H9 (cell line): ENCODE data around the gene SLC51B. TPM values are rescaled to one million over a fixed set of nuclear protein-coding genes. Genes with fewer than 3 reads are reported as not detected.

Source experiments
- DNase-seq: peaks from one replicate; pipeline ENCODE4 v3.0.0-alpha.2; 2017
- H2AFZ ChIP-seq: one replicate; pipeline ENCODE4 v1.6.1; 2013; ENCODE audit warnings: mild to moderate bottlenecking, low read length, control low read depth, moderate library complexity
- H2AK5ac ChIP-seq: 2 replicates; pipeline ENCODE4 v1.6.1; 2013; ENCODE audit warnings: low read length, control low read depth, mixed read lengths; ENCODE audit not compliant: insufficient read length
- H2BK120ac ChIP-seq: one replicate; pipeline ENCODE4 v1.6.1; 2013; ENCODE audit warnings: low read depth, mild to moderate bottlenecking, low read length, control low read depth, inconsistent platforms; ENCODE audit not compliant: poor library complexity, severe bottlenecking
- H2BK12ac ChIP-seq: 2 replicates; pipeline ENCODE4 v1.6.1; 2013; ENCODE audit warnings: low read length, control low read depth, mixed read lengths, low read depth; ENCODE audit not compliant: insufficient read length
- H2BK15ac ChIP-seq: 2 replicates; pipeline ENCODE4 v1.6.1; 2013; ENCODE audit warnings: low read depth, low read length, control low read depth
- H2BK20ac ChIP-seq: one replicate; pipeline ENCODE4 v1.6.1; 2013; ENCODE audit warnings: low read depth, mild to moderate bottlenecking, low read length, control low read depth, inconsistent platforms; ENCODE audit not compliant: poor library complexity, severe bottlenecking
- H2BK5ac ChIP-seq: 2 replicates; pipeline ENCODE4 v1.6.1; 2013; ENCODE audit warnings: low read length, control low read depth, mixed read lengths; ENCODE audit not compliant: insufficient read length
- H3K14ac ChIP-seq: 2 replicates; pipeline ENCODE4 v1.6.1; 2013; ENCODE audit warnings: low read length, control low read depth; ENCODE audit not compliant: insufficient read depth
- H3K18ac ChIP-seq: 2 replicates; pipeline ENCODE4 v1.6.1; 2013; ENCODE audit warnings: low read depth, mild to moderate bottlenecking, mixed read lengths, low read length, control low read depth; ENCODE audit not compliant: insufficient read length
- H3K23ac ChIP-seq: 2 replicates; pipeline ENCODE4 v1.6.1; 2013; ENCODE audit warnings: low read length, control low read depth, mixed read lengths, low read depth; ENCODE audit not compliant: insufficient read length
- H3K23me2 ChIP-seq: 2 replicates; pipeline ENCODE4 v1.6.1; 2013; ENCODE audit warnings: low read depth, mild to moderate bottlenecking, mixed read lengths, low read length, control low read depth; ENCODE audit not compliant: insufficient read length, poor library complexity, severe bottlenecking
- H3K27ac ChIP-seq: 2 replicates; pipeline ENCODE4 v1.5.1; 2013; ENCODE audit warnings: low read length, control low read depth, mixed read lengths, low read depth; ENCODE audit not compliant: insufficient read length
- H3K27me3 ChIP-seq: 2 replicates; pipeline ENCODE4 v1.6.1; 2013; ENCODE audit warnings: low read length, control low read depth, inconsistent platforms; ENCODE audit not compliant: insufficient read depth
- H3K4ac ChIP-seq: 2 replicates; pipeline ENCODE4 v1.6.1; 2013; ENCODE audit warnings: low read depth, mild to moderate bottlenecking, control low read depth, inconsistent platforms, low read length, moderate library complexity
- H3K4me1 ChIP-seq: 2 replicates; pipeline ENCODE4 v1.6.1; 2013; ENCODE audit warnings: low read length, control low read depth, inconsistent platforms; ENCODE audit not compliant: insufficient read depth
- H3K4me2 ChIP-seq: 2 replicates; pipeline ENCODE4 v1.6.1; 2013; ENCODE audit warnings: low read length, control low read depth, mixed read lengths; ENCODE audit not compliant: insufficient read length, insufficient read depth
- H3K56ac ChIP-seq: 2 replicates; pipeline ENCODE4 v1.6.1; 2013; ENCODE audit warnings: low read depth, mild to moderate bottlenecking, mixed read lengths, low read length, control low read depth; ENCODE audit not compliant: insufficient read length
- H3K79me1 ChIP-seq: 2 replicates; pipeline ENCODE4 v1.6.1; 2013; ENCODE audit warnings: low read depth, mild to moderate bottlenecking, moderate library complexity, low read length, control low read depth, inconsistent platforms; ENCODE audit not compliant: insufficient read depth, poor library complexity, severe bottlenecking
- H3K79me2 ChIP-seq: 2 replicates; pipeline ENCODE4 v1.6.1; 2013; ENCODE audit warnings: low read length, control low read depth, inconsistent platforms; ENCODE audit not compliant: insufficient read depth
- H3K9ac ChIP-seq: 2 replicates; pipeline ENCODE4 v1.6.1; 2013; ENCODE audit warnings: low read length, control low read depth, mixed read lengths; ENCODE audit not compliant: insufficient read length; ENCODE audit errors: extremely low read depth
- H3K9me3 ChIP-seq: one replicate; pipeline ENCODE4 v1.6.1; 2013; ENCODE audit warnings: low read depth, low read length, inconsistent platforms; ENCODE audit not compliant: control insufficient read depth
- H3T11ph ChIP-seq: one replicate; pipeline ENCODE4 v1.6.1; 2013; ENCODE audit warnings: mild to moderate bottlenecking, low read length, control low read depth, inconsistent platforms
- H4K20me1 ChIP-seq: one replicate; pipeline ENCODE4 v1.6.1; 2013; ENCODE audit not compliant: control insufficient read depth, insufficient read length, insufficient read depth
- H4K5ac ChIP-seq: 2 replicates; pipeline ENCODE4 v1.6.1; 2013; ENCODE audit warnings: low read depth, mild to moderate bottlenecking, mixed read lengths, low read length, control low read depth; ENCODE audit not compliant: insufficient read length
- H4K8ac ChIP-seq: replicated peaks from 2 replicates; pipeline ENCODE4 v1.6.1; 2013; ENCODE audit warnings: low read length, control low read depth, mixed read lengths, low read depth; ENCODE audit not compliant: insufficient read length
- H4K91ac ChIP-seq: 2 replicates; pipeline ENCODE4 v1.6.1; 2013; ENCODE audit warnings: low read depth, mild to moderate bottlenecking, moderate library complexity, mixed read lengths, low read length, control low read depth; ENCODE audit not compliant: insufficient read length
- H3K27ac Mint-ChIP-seq, 3 experiments: 2 replicates in 2 of 3; 3 replicates in 1 of 3; pipeline ENCODE4 v1.8.0; 2020 to 2021; ENCODE audit warnings: mixed read lengths in 3 of 3, mild to moderate bottlenecking in 1 of 3, moderate library complexity in 1 of 3
- H3K27me3 Mint-ChIP-seq: 2 replicates; pipeline ENCODE4 v1.8.0; 2021; ENCODE audit warnings: low read depth, mild to moderate bottlenecking, moderate library complexity, mixed read lengths
- H3K36me3 Mint-ChIP-seq, 3 experiments: 2 replicates in 2 of 3; 3 replicates in 1 of 3; pipeline ENCODE4 v1.8.0; 2020 to 2021; ENCODE audit warnings: low read depth in 3 of 3, mixed read lengths in 3 of 3; ENCODE audit not compliant: insufficient read depth in 1 of 3
- H3K4me1 Mint-ChIP-seq, 2 experiments: 2 replicates each; pipeline ENCODE4 v1.8.0; 2020; ENCODE audit warnings: mixed read lengths in 2 of 2
- H3K4me3 Mint-ChIP-seq, 2 experiments: 2 replicates in 1 of 2; 3 replicates in 1 of 2; pipeline ENCODE4 v1.8.0; 2020 to 2021; ENCODE audit warnings: mild to moderate bottlenecking in 2 of 2, mixed read lengths in 2 of 2, moderate library complexity in 1 of 2
- H3K9me3 Mint-ChIP-seq, 2 experiments: 2 replicates in 1 of 2; 3 replicates in 1 of 2; pipeline ENCODE4 v1.8.0; 2020; ENCODE audit warnings: mild to moderate bottlenecking in 2 of 2, mixed read lengths in 2 of 2, moderate library complexity in 1 of 2
- WGBS: extraction: QIAGEN DNeasy Blood & Tissue Kit; methylation state at CpG from one replicate; pipeline ENCODE4 v1.1.7; 2013; ENCODE audit warnings: missing lambda C conversion rate, low lambda C conversion rate, mixed read lengths; ENCODE audit not compliant: insufficient read length; ENCODE audit errors: extremely low coverage; 5-methylcytosine and 5-hydroxymethylcytosine counted together
- total RNA-seq: library from RNA; stranded (reverse); gene quantifications from 2 replicates; pipeline ENCODE4 v1.2.1, GENCODE V29; 2021
- TF ChIP-seq, protein P1 (sequence below): fragments of 200-600 bp; sonication (generic); conservative IDR thresholded peaks from 3 replicates; pipeline ENCODE4 v1.8.0; 2021; ENCODE audit warnings: antibody characterized with exemption, mild to moderate bottlenecking

SLC51B gene
- total RNA-seq, 1 experiment from 2014 or later: not detected

DNA sequence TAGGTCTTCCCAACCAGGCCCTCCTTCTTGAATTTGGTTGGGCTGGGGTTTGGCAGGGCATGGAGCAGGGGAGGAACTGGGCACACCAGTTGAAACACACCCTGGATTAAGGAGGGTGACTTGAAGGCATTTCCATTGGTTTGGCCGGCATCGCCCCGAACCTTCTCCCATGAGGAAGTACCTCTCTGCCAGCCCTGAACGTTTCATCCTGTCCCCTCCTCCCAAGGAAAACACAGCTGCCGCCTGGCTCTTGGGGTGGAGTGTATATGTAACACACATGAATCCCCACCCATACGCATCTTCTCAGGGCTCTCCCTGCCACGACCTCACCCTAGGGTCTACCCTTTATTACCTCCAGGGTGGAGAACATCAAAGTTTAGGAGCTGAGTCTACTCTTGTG, 55.3 kb downstream of the SLC51B start:
- Histone ChIP-seq H4K20me1 (no peaks in the 10 kb centered on the region), H4K5ac (no peak overlapping the region), H3K4ac (no peak overlapping the region), H3K4me1 (no peaks in the 10 kb centered on the region), H3K79me2 (no peaks in the 10 kb centered on the region), H2BK5ac (no peak overlapping the region), H3K56ac (no peak overlapping the region), H3K14ac (no peak overlapping the region), H3K27ac (no peak overlapping the region), H2AK5ac (no peak overlapping the region), H3K9me3 (no peaks in the 10 kb centered on the region), H2AFZ (no peak overlapping the region), H3K79me1 (no peaks in the 10 kb centered on the region), H3K4me2 (no peak overlapping the region), H2BK15ac (no peak overlapping the region), H4K8ac (no peak overlapping the region), H2BK12ac (no peak overlapping the region), H3K23me2 (peaks cover 3% of the 10 kb centered on the region), H3K23ac (no peak overlapping the region), H3K9ac (no peak overlapping the region), H2BK20ac (no peak overlapping the region), H4K91ac (no peak overlapping the region), H3T11ph (no peak overlapping the region), H3K18ac (no peak overlapping the region), H2BK120ac (no peak overlapping the region), H3K27me3 (no peaks in the 10 kb centered on the region)
- WGBS: no CpG with 5 or more reads among the region's 7 CpGs
- Mint-ChIP-seq H3K4me1 (peaks cover 4% of the 10 kb centered on the region in 2 experiments; a peak in 3 of 4 replicates), H3K27ac (no peak overlapping the region), H3K9me3 (no peaks in the 10 kb centered on the region), H3K4me3 (no peak overlapping the region), H3K27me3 (no peaks in the 10 kb centered on the region), H3K36me3 (peaks cover 3 to 18% (median 8%) of the 10 kb centered on the region in 3 experiments; a peak in 6 of 7 replicates)
- TF ChIP-seq, protein P1, sequence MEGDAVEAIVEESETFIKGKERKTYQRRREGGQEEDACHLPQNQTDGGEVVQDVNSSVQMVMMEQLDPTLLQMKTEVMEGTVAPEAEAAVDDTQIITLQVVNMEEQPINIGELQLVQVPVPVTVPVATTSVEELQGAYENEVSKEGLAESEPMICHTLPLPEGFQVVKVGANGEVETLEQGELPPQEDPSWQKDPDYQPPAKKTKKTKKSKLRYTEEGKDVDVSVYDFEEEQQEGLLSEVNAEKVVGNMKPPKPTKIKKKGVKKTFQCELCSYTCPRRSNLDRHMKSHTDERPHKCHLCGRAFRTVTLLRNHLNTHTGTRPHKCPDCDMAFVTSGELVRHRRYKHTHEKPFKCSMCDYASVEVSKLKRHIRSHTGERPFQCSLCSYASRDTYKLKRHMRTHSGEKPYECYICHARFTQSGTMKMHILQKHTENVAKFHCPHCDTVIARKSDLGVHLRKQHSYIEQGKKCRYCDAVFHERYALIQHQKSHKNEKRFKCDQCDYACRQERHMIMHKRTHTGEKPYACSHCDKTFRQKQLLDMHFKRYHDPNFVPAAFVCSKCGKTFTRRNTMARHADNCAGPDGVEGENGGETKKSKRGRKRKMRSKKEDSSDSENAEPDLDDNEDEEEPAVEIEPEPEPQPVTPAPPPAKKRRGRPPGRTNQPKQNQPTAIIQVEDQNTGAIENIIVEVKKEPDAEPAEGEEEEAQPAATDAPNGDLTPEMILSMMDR: no peak
- DNase-seq: no peak
